ENCODE measurements around the gene CFAP58. TPM values are rescaled to one million over a fixed set of nuclear protein-coding genes. Genes with fewer than 3 reads are reported as not detected.

The CFAP58 gene
- total RNA-seq, 1 experiment from 2014 or later = 0.31 TPM

DNA sequence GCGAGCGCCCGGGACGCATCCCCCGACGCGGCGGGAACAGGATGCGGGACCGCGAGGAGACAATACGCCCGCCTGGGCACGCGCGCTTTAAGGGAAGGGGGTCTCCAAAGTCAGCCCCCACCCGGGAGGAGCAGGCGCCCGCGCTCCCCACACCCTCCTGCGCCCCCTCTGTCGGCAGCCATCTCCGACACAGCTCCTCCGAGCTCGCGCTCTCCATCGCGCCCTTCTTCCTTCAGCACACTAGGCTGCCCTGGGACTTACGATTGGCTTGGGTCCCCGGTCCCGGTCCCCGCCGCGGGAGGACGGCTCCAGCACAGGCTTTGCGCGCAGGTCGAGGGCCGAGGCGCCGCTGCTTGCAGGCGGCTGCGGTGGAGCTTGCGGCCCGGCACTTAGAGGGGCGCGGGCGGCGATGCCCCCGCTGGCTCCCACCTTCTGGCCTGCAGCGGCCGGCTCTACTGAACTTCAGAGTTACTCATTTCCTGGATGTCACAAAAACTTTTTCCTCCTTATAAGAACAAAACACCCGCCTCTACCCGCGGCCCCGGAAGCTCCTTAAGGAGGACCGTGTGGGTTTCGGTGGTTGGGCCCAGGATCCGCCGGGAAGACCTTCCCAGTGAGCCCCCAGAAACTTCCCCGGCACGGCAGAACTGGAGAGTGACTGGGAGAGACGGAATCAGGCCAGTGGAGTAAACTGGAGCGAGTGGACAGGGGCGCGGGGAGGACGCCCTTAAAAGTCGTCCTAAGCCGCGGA, 15.5 kb upstream of the CFAP58 start, which contains the start of gene ITPRIP:
Gene ITPRIP (minus strand): TSS at position 481 of the 751 bp plus-strand sequence. CDS start 22,414 bp downstream, outside the sequence.
- TF ChIP-seq EZH2 (IDR thresholded peaks at IDR 0.05; ENCODE audit: low read depth) = no peak
- Histone ChIP-seq H3K9me2 (ENCODE audit: insufficient read depth) (no peaks in the 10 kb centered on the region), H3K4me1 (replicated peaks; ENCODE audit: insufficient read depth) (peaks cover 53% of the 10 kb centered on the region), H2AFZ (peak within 1 kb of the TSS; percentile 90), H3K4me2 (peak within 1 kb of the TSS; percentile 92), H3F3A (ENCODE audit: insufficient read depth, low read depth) (peaks cover 36% of the 10 kb centered on the region), H4K20me1 (ENCODE audit: insufficient read depth) (no peaks in the 10 kb centered on the region; the same call in 1 of the 2 replicates), H3K27me3 (ENCODE audit: insufficient read depth, low read depth) (no peaks in the 10 kb centered on the region), H3K27ac (peak within 1 kb of the TSS; percentile 94), H3K9me3 (ENCODE audit: insufficient read depth, low read depth) (no peaks in the 10 kb centered on the region), H3K79me2 (ENCODE audit: low read depth) (peaks cover 49% of the 10 kb centered on the region), H3K36me3 (ENCODE audit: low read depth) (no peaks in the 10 kb centered on the region), H3K4me3 (peak within 1 kb of the TSS; percentile 92)
- CTCF ChIA-PET = interaction anchor here (0.6 kb wide), 1 partner anchor 52 kb away, joined by 4 read pairs; no protein-coding TSS in a partner anchor
- no TSS peak for BruUV-seq (replicated peaks)
- peak in 1 of 2 experiments; percentile 52 for DNase-seq
- intact Hi-C loops (cut with micrococcal nuclease; ENCODE audit: unreplicated experiment) = loop anchor here (1.0 to 10.0 kb wide), 2 partner anchors 10 to 443 kb away; no protein-coding TSS in a partner anchor
- POLR2A ChIA-PET (ENCODE audit: unreplicated experiment) = interaction anchor here (0.6 kb wide), 3 partner anchors 13 to 256 kb away, joined by 3 to 5 read pairs (median 5); no protein-coding TSS in a partner anchor

DNA sequence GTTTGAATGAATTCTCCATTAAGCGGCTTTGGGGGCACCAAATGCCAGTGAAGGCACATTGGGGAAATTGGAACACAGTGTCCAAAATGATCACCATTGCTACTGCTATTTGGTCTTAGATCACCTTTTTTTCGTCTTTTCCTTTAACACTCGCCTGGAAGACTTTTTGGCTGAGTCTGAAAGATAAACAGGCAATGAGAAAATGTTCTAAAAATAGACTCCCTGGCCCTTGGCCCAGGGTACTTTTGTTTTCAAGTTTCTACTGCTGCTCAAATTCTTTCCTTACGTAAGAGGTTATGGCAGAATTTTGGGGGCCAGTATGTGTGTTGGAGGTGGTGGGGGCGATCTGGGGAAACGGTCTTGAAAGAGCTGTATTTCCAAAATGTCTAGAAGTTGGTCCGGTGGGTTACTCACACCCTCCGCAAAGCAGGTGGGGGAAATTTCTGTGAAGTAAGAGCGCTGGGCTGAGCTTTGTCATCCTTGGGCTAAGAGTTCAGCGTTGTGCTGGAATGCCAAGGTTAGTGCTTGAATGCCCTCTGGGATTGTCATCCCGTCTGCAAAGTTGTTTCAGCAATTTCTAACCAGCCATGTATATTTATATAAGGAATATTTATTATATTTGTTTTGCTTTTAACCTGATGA, 14.0 kb upstream of the CFAP58 start:
- Histone ChIP-seq H2AFZ (peak overlapping the region; percentile 90), H3K27me3 (ENCODE audit: insufficient read depth, low read depth) (no peaks in the 10 kb centered on the region), H3K9me2 (ENCODE audit: insufficient read depth) (no peaks in the 10 kb centered on the region), H3K79me2 (ENCODE audit: low read depth) (peaks cover 35% of the 10 kb centered on the region), H3K4me3 (peak overlapping the region; percentile 92), H3K4me1 (replicated peaks; ENCODE audit: insufficient read depth) (peaks cover 38% of the 10 kb centered on the region), H3K9me3 (ENCODE audit: insufficient read depth, low read depth) (no peaks in the 10 kb centered on the region), H3K4me2 (peak overlapping the region; percentile 92), H4K20me1 (ENCODE audit: insufficient read depth) (no peaks in the 10 kb centered on the region; the same call in 1 of the 2 replicates), H3F3A (ENCODE audit: insufficient read depth, low read depth) (peaks cover 33% of the 10 kb centered on the region), H3K27ac (peak overlapping the region; percentile 94), H3K36me3 (ENCODE audit: low read depth) (no peaks in the 10 kb centered on the region)
- POLR2A ChIA-PET (ENCODE audit: unreplicated experiment) = no interaction called here
- no TSS peak for BruUV-seq (replicated peaks)
- DNase-seq = peak in 1 of 2 experiments; percentile 79
- TF ChIP-seq, protein P1, sequence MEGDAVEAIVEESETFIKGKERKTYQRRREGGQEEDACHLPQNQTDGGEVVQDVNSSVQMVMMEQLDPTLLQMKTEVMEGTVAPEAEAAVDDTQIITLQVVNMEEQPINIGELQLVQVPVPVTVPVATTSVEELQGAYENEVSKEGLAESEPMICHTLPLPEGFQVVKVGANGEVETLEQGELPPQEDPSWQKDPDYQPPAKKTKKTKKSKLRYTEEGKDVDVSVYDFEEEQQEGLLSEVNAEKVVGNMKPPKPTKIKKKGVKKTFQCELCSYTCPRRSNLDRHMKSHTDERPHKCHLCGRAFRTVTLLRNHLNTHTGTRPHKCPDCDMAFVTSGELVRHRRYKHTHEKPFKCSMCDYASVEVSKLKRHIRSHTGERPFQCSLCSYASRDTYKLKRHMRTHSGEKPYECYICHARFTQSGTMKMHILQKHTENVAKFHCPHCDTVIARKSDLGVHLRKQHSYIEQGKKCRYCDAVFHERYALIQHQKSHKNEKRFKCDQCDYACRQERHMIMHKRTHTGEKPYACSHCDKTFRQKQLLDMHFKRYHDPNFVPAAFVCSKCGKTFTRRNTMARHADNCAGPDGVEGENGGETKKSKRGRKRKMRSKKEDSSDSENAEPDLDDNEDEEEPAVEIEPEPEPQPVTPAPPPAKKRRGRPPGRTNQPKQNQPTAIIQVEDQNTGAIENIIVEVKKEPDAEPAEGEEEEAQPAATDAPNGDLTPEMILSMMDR (conservative IDR thresholded peaks at IDR 0.05) = no peak
- TF ChIP-seq EZH2 (IDR thresholded peaks at IDR 0.05; ENCODE audit: low read depth) = no peak
- CTCF ChIA-PET = no interaction called here
- intact Hi-C loops (cut with micrococcal nuclease; ENCODE audit: unreplicated experiment) = loop anchor here (10.0 kb wide), 1 partner anchor 445 kb away; no protein-coding TSS in a partner anchor

DNA sequence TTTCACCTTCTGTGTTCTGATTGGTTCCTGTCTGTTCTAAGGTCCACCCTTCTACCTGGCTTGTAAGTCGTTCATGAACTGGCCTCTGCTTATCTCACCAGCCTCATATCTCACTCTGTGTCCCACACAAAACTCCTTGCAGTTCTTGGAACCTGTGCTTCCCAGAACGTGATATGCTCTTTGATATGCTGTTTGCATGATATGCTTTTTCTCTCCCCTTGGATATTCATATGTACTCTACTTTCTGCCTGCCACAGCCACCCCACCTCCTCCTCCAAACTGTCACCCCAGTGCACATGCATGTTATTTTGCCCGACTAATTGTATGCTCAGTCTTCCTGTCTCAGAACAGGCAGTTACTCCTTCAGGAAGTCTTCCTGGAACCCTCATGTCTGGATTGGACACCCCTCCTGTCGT, 13.5 kb upstream of the CFAP58 start:
- ChIA-PET CTCF (no interaction called here), POLR2A (ENCODE audit: unreplicated experiment) (no interaction called here)
- H4K20me1 ChIP-seq (ENCODE audit: insufficient read depth) = no peaks in the 10 kb centered on the region; the same call in 1 of the 2 replicates
- no peak overlapping the region for H2AFZ ChIP-seq
- TF ChIP-seq, protein P1 (conservative IDR thresholded peaks at IDR 0.05) = no peak
- H3K36me3 ChIP-seq (ENCODE audit: low read depth) = no peaks in the 10 kb centered on the region
- no peaks in the 10 kb centered on the region for H3K9me2 ChIP-seq (ENCODE audit: insufficient read depth)
- H3F3A ChIP-seq (ENCODE audit: insufficient read depth, low read depth) = peaks cover 28% of the 10 kb centered on the region
- peaks cover 33% of the 10 kb centered on the region for H3K4me1 ChIP-seq (replicated peaks; ENCODE audit: insufficient read depth)
- H3K4me3 ChIP-seq = peak overlapping the region; percentile 92; the same call in 1 of the 2 replicates
- H3K9me3 ChIP-seq (ENCODE audit: insufficient read depth, low read depth) = no peaks in the 10 kb centered on the region
- intact Hi-C loops (cut with micrococcal nuclease; ENCODE audit: unreplicated experiment) = no loop called here
- peaks cover 31% of the 10 kb centered on the region for H3K79me2 ChIP-seq (ENCODE audit: low read depth)
- no peak for DNase-seq
- H3K27me3 ChIP-seq (ENCODE audit: insufficient read depth, low read depth) = no peaks in the 10 kb centered on the region
- H3K27ac ChIP-seq = peak overlapping the region; percentile 94; the same call in 1 of the 2 replicates
- peak overlapping the region; percentile 92 for H3K4me2 ChIP-seq
- no TSS peak for BruUV-seq (replicated peaks)

Data from PC-9 (cell line).